ENCODE data around the gene DBNDD1.

Gene DBNDD1

DNA sequence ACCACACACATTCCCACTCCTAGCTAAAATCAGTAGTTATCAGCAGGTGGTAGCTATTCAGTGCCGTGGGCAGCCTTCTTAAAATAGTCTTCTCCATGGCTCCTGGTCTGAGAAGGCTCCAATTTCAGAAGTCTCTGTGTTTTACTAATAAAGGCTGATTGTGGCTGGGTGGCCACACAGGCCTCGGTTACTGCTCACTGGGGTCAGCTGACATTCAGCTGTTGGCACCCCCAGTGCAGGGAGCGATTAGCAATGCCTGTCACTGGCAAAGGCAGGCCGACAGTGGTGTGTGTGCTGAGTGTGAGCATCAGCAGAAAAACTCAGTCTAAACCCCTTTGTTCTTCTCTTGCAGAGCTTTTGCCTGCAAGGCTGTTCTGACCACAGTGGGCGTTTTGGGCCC is 16.6 kb upstream of the DBNDD1 start:
- no peak for DNase-seq (ENCODE audit: low spot score)

GRCh38 chr16:90034504-90034903 is 15.2 kb upstream of the DBNDD1 start:
- DNase-seq (ENCODE audit: low spot score) = no peak

DNA sequence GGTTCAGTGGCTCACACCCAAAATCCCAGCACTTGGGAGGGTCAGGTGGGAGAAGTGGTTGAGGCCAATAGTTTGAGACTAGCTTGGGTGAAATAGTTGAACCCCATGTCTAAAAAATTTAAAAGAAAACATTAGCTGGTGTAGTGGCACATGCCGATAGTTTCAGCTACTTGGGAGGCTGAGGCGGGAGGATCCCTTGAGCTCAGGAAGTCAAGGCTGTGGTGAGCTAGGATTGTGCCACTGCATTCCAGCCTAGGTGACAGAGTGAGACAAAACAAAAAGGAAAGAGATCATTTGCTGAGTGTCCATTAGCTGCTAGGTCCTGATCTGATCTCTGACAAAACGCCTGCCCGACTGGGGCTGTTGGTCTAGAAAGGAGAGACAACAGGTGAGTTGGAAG is 14.1 kb upstream of the DBNDD1 start:
- no peak for DNase-seq (ENCODE audit: low spot score)

DNA sequence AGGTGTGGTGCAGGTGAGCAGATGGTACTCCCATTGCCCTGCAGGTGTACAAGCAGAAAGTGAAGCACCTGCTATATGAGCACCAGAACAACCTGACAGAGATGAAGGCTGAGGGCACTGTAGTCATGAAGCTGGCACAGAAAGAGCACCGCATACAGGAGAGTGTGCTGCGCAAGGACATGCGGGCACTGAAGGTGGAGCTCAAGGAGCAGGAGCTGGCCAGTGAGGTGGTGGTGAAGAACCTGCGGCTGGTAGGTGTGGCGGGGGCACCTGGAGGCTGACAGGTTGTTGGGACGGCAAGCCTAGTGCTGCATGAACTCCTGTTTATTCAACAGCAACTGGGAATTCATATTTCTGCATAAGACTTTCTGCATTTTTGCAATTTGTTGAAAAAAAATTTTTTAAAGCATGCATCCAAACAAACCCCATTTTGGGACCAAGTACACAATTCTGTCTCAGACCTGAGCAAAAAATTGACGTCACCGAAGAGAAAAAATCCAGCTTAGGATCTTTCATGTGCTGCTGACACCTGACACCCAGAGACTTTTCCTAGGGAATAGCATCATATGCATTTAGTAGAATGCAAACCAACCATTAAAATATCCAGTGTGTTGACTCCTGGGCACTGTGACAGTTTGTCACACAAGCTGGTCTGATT is 13.5 kb upstream of the DBNDD1 start:
- DNase-seq (ENCODE audit: low spot score) = no peak

DNA sequence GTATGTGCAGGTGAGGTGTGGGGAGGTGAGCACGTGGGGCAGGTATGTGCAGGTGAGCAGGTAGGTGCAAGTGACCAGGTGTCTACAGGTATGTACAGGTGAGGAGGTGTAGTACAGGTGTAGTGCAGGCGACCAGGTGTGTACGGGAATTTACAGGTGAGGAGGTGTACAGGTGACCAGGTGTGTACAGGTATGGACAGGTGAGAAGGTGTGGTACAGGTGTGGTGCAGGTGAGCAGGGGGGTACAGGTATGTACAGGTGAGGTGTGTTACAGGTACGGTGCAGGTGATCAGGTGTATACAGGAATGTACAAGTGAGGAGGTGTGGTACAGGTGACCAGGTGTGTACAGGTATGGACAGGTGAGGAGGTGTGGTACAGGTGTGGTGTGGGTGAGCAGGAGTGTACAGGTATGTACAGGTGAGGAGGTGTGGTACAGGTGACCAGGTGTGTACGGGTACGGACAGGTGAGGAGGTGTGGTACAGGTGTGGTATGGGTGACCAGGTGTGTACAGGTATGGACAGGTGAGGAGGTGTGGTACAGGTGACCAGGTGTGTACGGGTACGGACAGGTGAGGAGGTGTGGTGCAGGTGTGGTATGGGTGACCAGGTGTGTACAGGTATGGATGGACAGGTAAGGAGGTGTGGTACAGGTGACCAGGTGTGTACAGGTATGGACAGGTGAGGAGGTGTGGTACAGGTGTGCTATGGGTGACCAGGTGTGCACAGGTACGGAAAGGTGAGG is 12.8 kb upstream of the DBNDD1 start:
- DNase-seq (ENCODE audit: low spot score) = no peak

DNA sequence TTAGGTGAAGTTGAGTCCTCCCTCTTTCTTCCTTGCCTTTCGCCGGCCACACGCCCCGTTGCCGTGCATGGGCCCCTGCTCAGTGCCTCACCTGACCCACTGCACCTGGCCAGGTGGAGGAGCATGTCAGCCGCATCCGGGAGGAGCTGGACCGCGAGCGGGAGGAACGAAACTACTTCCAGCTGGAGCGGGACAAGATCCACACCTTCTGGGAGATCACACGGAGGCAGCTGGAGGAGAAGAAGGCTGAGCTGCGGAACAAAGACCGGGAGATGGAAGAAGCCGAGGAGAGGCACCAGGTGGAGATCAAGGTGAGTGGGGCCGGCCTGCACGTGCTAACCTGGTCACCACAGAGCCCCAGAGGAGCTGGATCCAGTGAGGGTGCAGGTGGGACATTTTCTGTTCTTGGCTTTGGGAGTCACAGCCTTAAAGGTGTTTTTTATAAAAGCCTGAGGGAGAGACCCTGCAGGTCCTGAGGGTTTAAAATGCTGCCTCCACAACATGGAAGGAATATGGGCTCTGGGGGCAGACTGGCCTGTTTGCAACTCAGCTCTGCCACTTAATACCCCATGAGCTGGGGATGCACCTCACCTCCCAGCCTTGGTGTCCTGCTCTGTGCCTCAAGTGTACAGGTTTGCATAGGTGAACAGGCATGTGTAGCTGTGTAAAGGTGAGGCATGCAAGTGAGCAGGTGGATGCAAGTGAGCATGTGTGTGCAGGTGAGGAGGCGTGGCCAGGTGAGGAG is 12.1 kb upstream of the DBNDD1 start:
- no peak for DNase-seq (ENCODE audit: low spot score)

DNA sequence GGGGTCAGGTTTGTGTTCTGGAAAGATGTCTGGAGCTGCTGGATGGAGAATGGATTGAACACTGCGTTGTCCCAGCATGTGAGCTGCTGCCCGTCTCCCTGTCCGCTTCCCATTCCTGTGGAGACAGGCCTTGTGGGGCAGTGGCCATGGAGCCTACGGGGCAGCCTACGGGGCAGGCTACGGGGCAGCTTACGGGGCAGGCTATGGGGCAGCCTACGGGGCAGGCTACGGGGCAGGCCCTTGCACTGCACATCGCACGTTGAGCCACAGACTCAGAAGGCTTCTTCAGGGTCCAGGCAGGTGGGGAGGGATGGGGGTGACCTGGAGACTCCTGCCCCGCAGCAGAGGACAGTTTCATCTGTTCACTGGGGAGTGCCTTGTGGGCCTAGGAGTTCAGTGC is 9.7 kb upstream of the DBNDD1 start:
- no peak for DNase-seq (ENCODE audit: low spot score)

GRCh38 chr16:90027611-90028010 is 8.4 kb upstream of the DBNDD1 start:
- no peak for DNase-seq (ENCODE audit: low spot score)

DNA sequence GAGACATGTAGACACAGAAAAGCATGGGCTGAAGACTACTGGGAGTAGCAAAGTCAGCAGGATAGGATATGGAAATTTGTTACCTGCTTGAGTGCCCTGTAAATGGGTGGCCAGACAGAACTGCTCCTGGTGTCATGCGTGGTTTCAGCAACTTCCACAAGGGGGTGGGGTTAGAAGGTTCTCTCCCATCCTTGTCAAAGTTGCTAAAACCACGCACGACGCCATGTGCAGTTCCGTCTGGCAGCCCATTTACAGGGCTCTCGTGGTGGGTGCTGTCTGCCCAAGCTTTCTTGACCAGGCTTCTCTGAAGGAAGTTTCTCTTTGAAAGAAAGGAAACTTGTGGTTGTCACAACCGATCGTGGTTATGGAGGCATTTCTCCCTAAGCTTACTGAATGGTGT is 6.9 kb upstream of the DBNDD1 start:
- no peak for DNase-seq (ENCODE audit: low spot score)

DNA sequence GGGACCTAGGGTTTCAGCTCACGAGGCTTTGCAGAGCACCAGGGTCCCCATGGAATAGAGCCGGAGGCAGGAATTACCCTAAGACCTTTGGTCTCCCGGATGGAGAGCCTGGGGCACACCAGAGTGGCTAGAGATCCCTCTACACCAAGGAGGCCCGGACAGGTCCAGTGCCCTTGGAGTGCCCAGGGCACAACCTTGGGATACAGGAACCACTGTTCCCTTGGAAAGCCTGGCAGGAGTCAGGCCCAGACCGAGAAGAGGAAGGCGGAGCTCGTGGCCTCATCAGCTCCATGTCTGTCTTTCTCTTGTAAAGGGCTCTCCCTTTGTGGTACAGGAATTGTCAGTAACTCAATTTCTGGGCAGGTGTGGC is 3.8 kb upstream of the DBNDD1 start:
- no peak for DNase-seq (ENCODE audit: low spot score)

- peak; percentile 82 for DNase-seq (ENCODE audit: low spot score)
These were observed 3.2 kb upstream of the DBNDD1 start for GRCh38 chr16:90022209-90023077.

DNA sequence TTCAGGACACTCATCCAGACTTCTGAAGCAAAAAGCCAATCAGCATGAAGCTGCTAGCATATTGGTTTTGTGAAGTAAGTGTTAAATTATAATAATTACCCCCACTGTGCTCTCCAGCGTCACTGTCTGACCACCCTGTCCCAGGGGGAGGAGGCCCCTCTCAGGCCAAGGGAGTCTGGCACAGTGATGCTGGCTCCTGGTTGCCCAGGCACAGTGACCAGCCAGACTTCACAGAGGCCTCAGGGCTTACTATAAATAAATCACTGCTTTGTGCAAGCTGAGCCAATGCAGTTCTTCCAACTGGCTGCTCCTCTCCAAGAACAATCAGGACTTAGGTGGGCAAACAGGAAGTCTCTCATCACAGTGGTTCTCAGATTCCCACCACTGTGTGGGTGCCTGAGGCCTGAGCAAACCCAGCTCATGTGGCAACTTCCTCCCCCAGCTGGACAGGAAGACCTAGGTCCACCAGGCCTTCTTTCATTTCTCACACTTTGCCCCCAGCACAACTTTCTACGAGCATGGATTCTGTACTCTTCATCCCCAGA is 1.7 kb upstream of the DBNDD1 start:
- DNase-seq (ENCODE audit: low spot score) = peak; percentile 55

DNA sequence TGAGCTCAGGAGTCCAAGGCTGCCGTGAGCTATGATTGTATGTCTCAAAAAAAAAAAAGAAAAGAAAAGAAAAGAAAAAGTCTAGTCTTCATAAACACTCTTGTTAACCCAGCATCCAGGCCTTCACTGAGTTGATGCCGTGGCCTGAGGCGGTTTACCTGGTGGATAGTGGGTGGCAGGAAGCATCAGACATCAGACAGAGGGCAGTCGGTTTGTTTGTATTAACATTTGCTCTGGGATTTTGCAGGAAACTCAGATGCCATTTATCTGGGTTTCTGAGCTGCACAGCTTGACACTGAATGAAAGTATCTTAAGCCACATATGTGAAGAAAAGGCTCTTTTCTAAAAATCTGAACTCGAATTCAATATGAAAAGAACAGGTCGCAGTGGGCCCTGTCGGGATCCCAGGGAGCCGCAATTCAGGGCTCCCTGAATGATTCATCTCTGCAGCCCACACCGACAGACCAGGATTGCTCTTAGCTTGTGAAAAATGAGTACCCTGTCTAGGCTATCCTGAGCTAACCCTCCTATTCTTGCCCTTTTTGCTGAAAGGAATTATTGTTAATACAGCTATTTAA is 1.1 kb upstream of the DBNDD1 start:
- DNase-seq (ENCODE audit: low spot score) = no peak

GRCh38 chr16:90019543-90020259 is 445 bp upstream of the DBNDD1 start:
- DNase-seq (ENCODE audit: low spot score) = no peak

DNA sequence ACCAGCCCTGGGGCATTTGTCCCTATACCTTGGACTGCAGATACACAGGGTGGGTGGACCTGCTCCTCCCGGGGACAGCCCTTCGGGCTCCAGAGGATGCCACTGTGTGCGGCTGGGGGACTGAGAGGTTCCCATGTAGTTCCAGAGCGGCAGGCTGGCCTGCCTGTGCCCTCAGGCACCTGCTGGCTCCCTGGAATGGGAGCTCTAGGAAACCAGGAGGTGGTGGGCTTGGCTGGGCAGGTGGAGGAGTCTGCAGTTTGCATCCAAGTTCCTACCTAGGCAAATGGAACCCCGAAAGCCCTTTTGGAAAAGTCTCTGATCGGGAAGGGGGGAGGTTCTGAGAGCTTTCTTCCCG is 982 bp downstream of the DBNDD1 start:
- no peak for DNase-seq (ENCODE audit: low spot score)

DNA sequence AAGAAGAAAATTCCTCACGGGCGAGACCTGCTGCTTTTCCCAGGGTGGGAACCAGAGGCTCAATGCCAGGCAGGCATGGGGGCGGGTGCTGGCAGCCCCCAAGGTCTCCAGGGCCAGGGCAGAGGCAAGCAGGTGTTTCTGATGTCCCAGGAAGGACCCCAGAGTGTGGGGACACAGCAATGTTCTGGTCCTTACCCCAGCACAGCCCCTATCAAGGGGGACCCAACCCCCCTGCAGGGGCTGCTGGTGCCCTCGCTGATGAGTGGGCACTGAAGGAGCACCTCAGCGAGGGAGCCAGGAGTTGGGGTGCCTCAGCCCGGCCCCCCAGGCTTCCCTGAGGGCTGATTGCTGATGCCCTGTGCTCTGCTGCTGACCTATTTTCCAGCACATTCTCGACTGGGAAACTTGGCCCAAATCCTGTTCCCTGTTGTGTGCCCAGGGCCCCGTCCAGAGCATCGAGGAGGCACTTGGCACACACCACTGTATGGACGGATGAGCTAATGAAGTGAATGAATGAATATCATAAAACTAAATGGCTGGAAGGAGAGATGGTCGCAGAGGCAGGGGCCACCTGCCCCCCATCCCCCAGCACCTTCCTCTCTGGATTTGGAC is 2.8 kb downstream of the DBNDD1 start:
- no peak for DNase-seq (ENCODE audit: low spot score)

- DNase-seq (ENCODE audit: low spot score) = no peak
These were observed 3.5 kb downstream of the DBNDD1 start for GRCh38 chr16:90015586-90016338.

GRCh38 chr16:90012991-90013745 is 6.1 kb downstream of the DBNDD1 start:
- no peak for DNase-seq (ENCODE audit: low spot score)

- DNase-seq (ENCODE audit: low spot score) = no peak
These were observed 7.3 kb downstream of the DBNDD1 start for GRCh38 chr16:90011908-90012501.

Data from globus pallidus (tissue), 1 donor.